Measurements from ENCODE around the gene CD200R1L. TPM values are rescaled to one million over a fixed set of nuclear protein-coding genes. Genes with fewer than 3 reads are reported as not detected.

The CD200R1L gene
- total and polyA plus RNA-seq, 9 of the 15 experiments (the other 6 are each of a cell fraction or from before 2014, with no cell fraction given): not detected

DNA sequence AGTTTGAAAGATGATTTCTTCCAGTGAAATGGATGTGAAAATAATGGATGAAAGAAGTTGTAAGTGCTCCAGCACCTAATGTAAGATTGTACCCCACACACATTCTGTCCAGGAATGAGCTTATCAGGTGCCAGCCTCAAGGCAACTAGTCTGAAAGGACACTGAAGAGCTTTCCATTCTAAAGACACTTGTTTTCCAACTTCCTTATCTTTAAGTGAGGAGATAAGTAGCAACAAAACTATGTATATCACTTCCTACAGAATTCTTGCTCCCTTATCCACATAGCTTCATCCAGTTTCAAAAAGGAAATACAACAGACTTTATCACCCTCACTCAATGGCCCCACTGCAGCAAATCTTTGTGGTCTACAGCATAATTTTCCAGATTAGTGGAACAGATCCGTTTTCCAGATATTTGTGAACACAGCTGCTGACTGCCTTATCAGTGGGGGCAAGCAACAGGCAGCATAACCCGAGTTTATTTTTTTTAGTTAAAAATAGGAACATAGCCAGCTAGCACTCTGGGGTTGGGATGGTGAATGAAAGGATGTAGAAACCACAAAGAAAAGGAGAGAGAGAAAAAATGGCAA, 60.6 kb downstream of the CD200R1L start (continued):
- TF ChIP-seq ZNF584 (CRISPR knock-in tag; IDR thresholded peaks at IDR 0.05; ENCODE audit: low read depth): no peak
- TF ChIP-seq HEY1 (CRISPR knock-in tag; IDR thresholded peaks at IDR 0.05; ENCODE audit: borderline replicate concordance): peak; percentile 41; the same call in 1 of the 2 replicates
- TF ChIP-seq, protein P1, sequence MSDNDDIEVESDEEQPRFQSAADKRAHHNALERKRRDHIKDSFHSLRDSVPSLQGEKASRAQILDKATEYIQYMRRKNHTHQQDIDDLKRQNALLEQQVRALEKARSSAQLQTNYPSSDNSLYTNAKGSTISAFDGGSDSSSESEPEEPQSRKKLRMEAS (CRISPR knock-in tag; IDR thresholded peaks at IDR 0.05): no peak
- TF ChIP-seq, protein P2, sequence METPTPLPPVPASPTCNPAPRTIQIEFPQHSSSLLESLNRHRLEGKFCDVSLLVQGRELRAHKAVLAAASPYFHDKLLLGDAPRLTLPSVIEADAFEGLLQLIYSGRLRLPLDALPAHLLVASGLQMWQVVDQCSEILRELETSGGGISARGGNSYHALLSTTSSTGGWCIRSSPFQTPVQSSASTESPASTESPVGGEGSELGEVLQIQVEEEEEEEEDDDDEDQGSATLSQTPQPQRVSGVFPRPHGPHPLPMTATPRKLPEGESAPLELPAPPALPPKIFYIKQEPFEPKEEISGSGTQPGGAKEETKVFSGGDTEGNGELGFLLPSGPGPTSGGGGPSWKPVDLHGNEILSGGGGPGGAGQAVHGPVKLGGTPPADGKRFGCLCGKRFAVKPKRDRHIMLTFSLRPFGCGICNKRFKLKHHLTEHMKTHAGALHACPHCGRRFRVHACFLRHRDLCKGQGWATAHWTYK (CRISPR knock-in tag; IDR thresholded peaks at IDR 0.05): 0 out of 2 replicates have a peak, but pooled peaks have one; percentile 43
- TF ChIP-seq DACH1 (IDR thresholded peaks at IDR 0.05; ENCODE audit: partially characterized antibody): peak; percentile 23
- TF ChIP-seq ARID1B (IDR thresholded peaks at IDR 0.05): peak; percentile 88
- peak; percentile 75 for TF ChIP-seq MTA2 (IDR thresholded peaks at IDR 0.05; ENCODE audit: low read depth)
- TF ChIP-seq ZNF589 (CRISPR knock-in tag; IDR thresholded peaks at IDR 0.05; ENCODE audit: low read depth): peak; percentile 65; the same call in 1 of the 2 replicates
- TF ChIP-seq NCOA1 (IDR thresholded peaks at IDR 0.05; ENCODE audit: low read depth): 0 out of 2 replicates have a peak, but pooled peaks have one; percentile 28
- TF ChIP-seq TBL1XR1 (IDR thresholded peaks at IDR 0.05; ENCODE audit: low read length in 2 of 2): 0 out of 4 replicates have a peak, but pooled peaks of 1 of the 2 experiments have one; percentile 70
- TF ChIP-seq ZNF133 (CRISPR knock-in tag; IDR thresholded peaks at IDR 0.05): no peak
- peak; percentile 49; the same call in 1 of the 2 replicates for TF ChIP-seq PYGO2 (tag; IDR thresholded peaks at IDR 0.05)
- TF ChIP-seq GATA2 (CRISPR knock-in tag; IDR thresholded peaks at IDR 0.05): peak; percentile 42; the same call in 1 of the 2 replicates
- no peak for TF ChIP-seq NRF1 (conservative IDR thresholded peaks at IDR 0.05 in 1 of 2, IDR thresholded peaks at IDR 0.05 in 1 of 2)
- TF ChIP-seq NFIC (IDR thresholded peaks at IDR 0.05): peak; percentile 68
- TF ChIP-seq CCNT2 (IDR thresholded peaks at IDR 0.05; ENCODE audit: borderline replicate concordance, extremely low read depth, insufficient read length, low read depth, low read length): peak; percentile 66
- TF ChIP-seq MTA3 (IDR thresholded peaks at IDR 0.05; ENCODE audit: borderline replicate concordance): 0 out of 2 replicates have a peak, but pooled peaks have one; percentile 43
- no peak for TF ChIP-seq EWSR1 (IDR thresholded peaks at IDR 0.05; ENCODE audit: borderline replicate concordance, low read depth, partially characterized antibody)
- no peak for TF ChIP-seq SRSF9 (IDR thresholded peaks at IDR 0.05; ENCODE audit: borderline replicate concordance, low read depth, low read length)
- TF ChIP-seq, protein P3, sequence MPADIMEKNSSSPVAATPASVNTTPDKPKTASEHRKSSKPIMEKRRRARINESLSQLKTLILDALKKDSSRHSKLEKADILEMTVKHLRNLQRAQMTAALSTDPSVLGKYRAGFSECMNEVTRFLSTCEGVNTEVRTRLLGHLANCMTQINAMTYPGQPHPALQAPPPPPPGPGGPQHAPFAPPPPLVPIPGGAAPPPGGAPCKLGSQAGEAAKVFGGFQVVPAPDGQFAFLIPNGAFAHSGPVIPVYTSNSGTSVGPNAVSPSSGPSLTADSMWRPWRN (IDR thresholded peaks at IDR 0.05; ENCODE audit: low read depth): peak; percentile 75
- peak; percentile 38; the same call in 1 of the 2 replicates for TF ChIP-seq ETV1 (tag; conservative IDR thresholded peaks at IDR 0.05; ENCODE audit: low read depth)
- TF ChIP-seq FOXA3 (CRISPR knock-in tag; conservative IDR thresholded peaks at IDR 0.05 in 1 of 2, IDR thresholded peaks at IDR 0.05 in 1 of 2): peak in 1 of 2 experiments; percentile 49; a peak in 1 of 4 replicates
- TF ChIP-seq ZNF766 (CRISPR knock-in tag; conservative IDR thresholded peaks at IDR 0.05): peak; percentile 74
- TF ChIP-seq ZNF561 (CRISPR knock-in tag; conservative IDR thresholded peaks at IDR 0.05): no peak
- peak; percentile 71; the same call in 1 of the 2 replicates for TF ChIP-seq FOXM1 (IDR thresholded peaks at IDR 0.05; ENCODE audit: low read depth)
- no peak for TF ChIP-seq FOXM1 (CRISPR knock-in tag; IDR thresholded peaks at IDR 0.05; ENCODE audit: low read depth)
- no peak for TF ChIP-seq ZNF12 (CRISPR knock-in tag; IDR thresholded peaks at IDR 0.05)
- peak; percentile 53 to 77; a peak in 3 of 4 replicates for TF ChIP-seq TRIM24 (IDR thresholded peaks at IDR 0.05)
- TF ChIP-seq ZNF184 (CRISPR knock-in tag; IDR thresholded peaks at IDR 0.05): no peak
